Stimulated activated CD4-positive, alpha-beta T cell treated with anti-CD3 and anti-CD28 coated beads, TNF-alpha, amount 100 ng/mL, for 24 hours (primary cell): Measurements from ENCODE around the gene COX6B1.
"Not testable (repeated sequence)": the region's sequence is repeated elsewhere in the genome, so short reads cannot be mapped to it uniquely, and the experiment has no call there.

Source experiments
- DNase-seq, 3 experiments: peaks; one replicate each; pipeline ENCODE4 v3.0.0-alpha.2; 2020; ENCODE audit warnings: low read depth in 3 of 3

The COX6B1 gene

GRCh38 chr19:35633727-35634440, 14.2 kb upstream of the COX6B1 start:
- DNase-seq: no peak

GRCh38 chr19:35636651-35637050, 11.5 kb upstream of the COX6B1 start:
- no peak for DNase-seq

- no peak for DNase-seq
Observed at GRCh38 chr19:35637165-35637564, 11.0 kb upstream of the COX6B1 start.

GRCh38 chr19:35639321-35639639, 8.8 kb upstream of the COX6B1 start:
- no peak for DNase-seq

GRCh38 chr19:35639863-35640262, 8.3 kb upstream of the COX6B1 start:
- no peak for DNase-seq

GRCh38 chr19:35641515-35642151, 6.5 kb upstream of the COX6B1 start, which contains the start of gene ETV2:
TSS of gene ETV2 (plus strand) at chr19:35641745. CDS start at chr19:35642461, 716 bp downstream.
- peak in 1 of 3 experiments; percentile 30 for DNase-seq

DNA sequence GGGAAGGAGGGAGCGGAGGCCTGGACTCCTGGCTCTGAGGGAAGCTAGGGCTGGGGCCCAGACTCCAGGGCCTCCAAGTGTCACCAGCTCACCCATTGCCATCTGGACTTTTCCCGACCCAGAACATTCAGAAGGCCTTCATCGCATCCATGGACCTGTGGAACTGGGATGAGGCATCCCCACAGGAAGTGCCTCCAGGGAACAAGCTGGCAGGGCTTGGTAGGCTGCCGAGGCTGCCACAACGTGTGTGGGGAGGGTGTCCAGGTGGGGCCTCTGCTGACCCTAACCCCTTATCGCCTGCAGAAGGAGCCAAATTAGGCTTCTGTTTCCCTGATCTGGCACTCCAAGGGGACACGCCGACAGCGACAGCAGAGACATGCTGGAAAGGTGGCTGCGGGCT, 5.8 kb upstream of the COX6B1 start:
- no peak for DNase-seq

- no peak for DNase-seq
Observed at GRCh38 chr19:35642798-35643254, 5.3 kb upstream of the COX6B1 start.

DNA sequence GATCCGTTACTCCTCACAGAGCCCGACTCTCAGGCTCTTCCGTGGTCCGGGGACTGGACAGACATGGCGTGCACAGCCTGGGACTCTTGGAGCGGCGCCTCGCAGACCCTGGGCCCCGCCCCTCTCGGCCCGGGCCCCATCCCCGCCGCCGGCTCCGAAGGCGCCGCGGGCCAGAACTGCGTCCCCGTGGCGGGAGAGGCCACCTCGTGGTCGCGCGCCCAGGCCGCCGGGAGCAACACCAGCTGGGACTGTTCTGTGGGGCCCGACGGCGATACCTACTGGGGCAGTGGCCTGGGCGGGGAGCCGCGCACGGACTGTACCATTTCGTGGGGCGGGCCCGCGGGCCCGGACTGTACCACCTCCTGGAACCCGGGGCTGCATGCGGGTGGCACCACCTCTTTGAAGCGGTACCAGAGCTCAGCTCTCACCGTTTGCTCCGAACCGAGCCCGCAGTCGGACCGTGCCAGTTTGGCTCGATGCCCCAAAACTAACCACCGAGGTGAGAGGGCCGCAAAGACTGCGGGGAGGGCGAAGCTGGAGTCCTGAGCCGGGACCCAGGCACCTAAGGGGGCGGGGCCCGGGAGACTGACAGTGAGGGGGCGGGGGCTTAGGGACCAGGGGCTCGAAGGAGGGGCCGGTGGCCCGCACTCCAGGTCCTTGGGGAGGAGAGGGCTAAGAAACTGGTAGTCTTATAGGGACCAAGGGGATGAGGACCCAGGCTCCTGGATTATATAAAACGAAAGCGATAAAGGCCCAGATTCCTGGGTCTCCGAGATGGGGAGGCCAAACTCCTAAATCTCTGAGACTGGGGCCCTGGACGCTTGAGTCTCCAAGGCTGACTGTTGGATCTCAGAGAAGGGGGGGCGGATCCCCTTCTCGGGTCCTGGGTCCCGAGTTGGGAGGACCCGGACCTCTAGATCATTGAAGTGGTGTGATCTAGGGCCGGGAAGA, 4.6 kb upstream of the COX6B1 start:
- DNase-seq: peak; percentile 46 to 76 (median 56)

DNA sequence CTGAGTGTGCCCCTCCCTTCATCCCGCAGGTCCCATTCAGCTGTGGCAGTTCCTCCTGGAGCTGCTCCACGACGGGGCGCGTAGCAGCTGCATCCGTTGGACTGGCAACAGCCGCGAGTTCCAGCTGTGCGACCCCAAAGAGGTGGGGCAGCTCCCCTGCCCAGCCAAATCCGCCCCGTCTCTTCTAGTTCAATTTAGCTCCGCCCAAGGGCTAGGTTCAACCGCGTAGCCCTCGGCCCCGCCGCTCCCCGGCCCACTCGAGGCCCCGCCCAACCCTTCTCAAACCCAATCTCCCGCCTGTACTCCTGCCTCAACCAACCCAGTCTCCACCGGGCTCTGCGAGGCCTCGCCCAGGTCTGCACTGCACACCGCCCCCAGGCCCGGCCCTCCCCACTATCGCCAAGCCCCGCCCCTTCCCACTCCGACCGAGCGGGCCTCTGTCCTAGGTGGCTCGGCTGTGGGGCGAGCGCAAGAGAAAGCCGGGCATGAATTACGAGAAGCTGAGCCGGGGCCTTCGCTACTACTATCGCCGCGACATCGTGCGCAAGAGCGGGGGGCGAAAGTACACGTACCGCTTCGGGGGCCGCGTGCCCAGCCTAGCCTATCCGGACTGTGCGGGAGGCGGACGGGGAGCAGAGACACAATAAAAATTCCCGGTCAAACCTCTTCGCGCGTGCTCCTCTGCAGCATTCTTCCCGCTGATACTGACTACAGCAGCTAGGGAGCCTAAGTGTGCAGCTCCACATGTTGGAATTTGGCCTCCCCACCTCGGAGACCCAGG, 3.7 kb upstream of the COX6B1 start:
- peak; percentile 88 to 98 (median 90) for DNase-seq

DNA sequence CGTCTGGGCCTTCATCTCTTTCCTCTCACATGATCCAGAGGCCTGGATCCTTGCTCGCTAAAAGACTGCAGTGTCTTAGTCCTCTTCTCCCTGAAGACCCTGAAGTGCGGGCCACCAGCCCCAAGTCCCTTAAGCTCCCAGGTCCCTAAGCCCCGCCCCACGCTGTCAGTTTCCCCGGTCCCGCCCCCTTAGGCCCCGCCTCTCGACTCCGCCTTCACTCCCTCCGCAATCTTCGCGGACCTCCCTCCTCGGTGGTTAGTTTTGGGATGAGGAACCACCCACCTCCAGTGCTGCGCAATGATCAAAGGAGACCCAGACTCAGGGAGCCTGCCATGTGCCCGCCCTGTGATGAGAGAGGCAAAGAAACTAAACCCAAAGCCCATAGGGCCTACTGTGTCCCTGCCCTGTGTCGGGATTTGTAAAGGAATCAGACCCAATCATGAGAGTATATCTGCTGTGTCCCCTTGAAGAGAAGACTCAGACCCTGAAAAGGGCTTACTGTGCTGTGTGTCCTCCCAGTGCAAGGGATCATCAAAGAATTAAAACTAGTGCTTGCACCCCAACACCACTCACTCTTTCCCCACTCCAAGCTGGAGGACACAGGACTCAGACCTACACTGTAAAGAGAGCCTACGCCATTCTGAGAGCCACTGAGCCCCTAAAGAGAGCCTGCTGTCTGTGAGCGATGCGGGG, 3.0 kb upstream of the COX6B1 start:
- peak; percentile 62 to 90 (median 66) for DNase-seq

DNA sequence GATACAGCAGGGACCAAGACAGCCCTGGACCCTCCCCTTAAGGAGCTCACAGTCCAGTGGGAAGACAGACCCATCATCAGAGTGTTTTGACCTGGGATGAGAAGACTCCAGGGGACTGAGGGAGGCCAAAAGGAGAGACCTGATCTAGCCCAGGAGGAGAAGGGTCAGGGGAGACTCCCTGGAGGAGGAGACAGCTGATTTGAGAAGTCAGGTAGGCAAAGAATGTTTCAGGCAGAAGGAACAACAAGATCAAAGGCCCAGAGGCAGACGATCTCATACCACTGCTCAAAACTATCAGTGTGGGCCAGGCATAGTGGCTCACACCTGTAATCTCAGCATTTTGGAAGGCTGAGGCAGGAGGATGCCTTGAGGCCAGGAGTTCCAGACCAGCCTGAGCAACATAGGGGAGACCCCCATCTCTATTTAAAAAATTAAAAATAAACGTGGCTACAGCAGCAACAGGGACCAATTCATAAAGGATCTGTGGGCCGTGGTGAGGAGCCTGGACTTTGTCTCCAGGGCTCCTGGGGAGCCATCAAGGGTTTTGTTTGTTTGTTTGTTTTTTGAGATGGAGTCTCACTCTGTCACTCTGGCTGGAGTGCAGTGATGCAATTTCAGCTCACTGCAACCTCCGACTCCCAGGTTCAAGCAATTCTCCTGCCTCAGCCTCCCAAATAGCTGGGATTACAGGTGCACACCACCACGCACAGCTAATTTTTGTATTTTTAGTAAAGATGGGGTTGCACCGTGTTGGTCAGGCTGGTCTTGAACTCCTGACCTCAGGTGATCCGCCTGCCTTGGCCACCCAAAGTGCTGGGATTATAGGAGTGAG, 2.2 kb upstream of the COX6B1 start:
- DNase-seq: no peak

DNA sequence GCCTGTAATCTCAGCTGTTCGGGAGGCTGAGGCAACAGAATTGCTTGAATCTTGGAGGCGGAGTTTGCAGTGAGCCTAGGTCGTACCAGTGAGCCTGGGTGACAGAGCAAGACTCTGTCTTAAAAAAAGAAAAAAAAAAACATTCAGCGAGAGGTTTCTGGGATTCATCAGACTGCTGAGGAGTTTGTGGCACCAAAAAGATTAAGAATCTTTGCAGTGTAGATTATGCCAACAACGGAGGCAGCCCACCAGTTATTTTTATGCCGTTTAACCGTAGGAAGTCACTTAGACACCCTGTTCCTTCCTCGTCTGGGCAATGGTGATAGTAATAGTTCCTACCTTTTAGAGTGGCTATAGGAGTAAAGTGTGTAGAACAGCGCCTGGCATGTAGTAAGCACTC, 2.5 kb downstream of the COX6B1 start:
- no peak for DNase-seq

DNA sequence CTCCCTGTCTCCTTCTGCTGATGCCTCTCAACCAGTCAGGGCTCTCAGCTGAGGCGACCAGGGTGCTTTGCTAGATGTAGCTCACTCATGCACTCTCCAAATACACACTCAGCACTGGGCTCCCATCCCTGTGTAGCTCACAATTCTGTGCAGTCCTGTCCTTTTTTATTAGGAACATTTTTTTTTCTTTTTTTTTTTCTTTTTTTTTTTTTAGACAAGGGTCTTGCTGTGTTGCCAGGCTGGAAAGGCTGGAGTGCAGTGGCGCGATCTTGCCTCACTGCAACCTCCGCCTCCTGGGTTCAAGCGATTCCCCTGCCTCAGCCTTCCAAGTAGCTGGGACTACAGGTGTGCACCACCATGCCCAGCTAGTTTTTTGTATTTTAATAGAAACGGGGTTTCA, 6.7 kb downstream of the COX6B1 start:
- DNase-seq: not testable (repeated sequence)

DNA sequence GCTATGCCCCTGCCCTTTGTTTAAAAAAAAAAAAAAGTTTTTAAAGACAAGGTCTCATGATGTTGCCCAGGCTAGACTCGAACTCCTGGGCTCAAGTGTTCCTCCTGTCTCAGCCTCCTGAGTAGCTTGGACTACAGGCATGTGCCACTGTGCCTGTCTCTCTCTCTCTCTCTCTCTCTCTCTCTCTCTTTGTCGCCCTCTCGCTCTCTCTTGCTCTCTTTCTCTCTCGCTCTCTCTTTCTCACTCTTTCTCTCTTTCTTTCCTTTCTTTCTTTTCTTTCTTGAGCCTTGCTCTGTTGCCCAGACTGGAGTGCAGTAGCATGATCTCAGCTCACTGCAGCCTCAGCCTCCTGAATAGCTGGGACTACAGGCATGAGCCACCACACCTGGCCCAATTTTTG, 7.5 kb downstream of the COX6B1 start:
- no peak for DNase-seq

DNA sequence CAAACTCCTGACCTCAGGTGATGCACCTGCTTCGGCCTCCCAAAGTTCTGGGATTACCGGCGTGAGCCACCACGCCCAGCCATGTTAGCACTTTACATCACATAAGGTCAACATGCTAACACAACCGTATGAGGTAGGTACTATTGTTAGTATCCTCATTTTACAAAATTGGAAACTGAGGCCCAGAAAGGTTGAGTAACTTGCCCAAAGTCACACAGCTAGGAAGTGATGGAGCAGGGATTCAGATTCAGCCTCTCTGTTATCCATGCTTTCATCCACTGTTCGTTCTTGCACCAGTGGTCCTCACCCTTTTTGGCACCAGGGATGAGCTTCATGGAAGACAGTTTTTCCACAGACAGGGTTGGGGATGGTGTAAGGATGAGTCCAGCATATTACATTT, 8.6 kb downstream of the COX6B1 start:
- DNase-seq: no peak

- DNase-seq: no peak
Observed at GRCh38 chr19:35657904-35658700, 10.0 kb downstream of the COX6B1 start.

GRCh38 chr19:35661995-35662340, 13.8 kb downstream of the COX6B1 start:
- DNase-seq: no peak

DNA sequence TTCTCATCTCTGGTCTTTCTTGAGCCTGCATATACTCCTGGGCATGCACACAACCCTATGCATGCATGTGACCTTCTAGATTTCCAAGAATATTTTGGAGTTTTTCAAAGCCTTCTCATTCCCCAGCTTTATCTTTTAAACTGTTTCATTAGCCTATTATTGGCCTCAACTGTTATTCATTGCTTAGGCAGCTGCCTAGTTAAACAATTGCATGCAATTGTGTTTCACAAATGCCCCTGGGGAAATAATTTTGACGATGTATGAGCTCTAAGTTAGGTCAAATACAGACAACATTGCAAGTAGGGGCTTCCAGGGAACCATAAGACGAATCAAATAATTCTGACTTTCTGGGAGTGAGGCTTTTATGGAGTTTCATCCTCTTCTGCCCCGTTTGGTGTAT, 15.9 kb downstream of the COX6B1 start:
- DNase-seq: no peak
